ENCODE measurements around the gene DOCK4.

GRCh38 chr7:111727905-111728634, 478.1 kb downstream of the DOCK4 start:
- TF ChIP-seq CTCF (optimal IDR thresholded peaks at IDR 0.05 in 1 of 3, IDR thresholded peaks at IDR 0.05 in 1 of 3, conservative IDR thresholded peaks at IDR 0.05 in 1 of 3; ENCODE audit: extremely low read depth in 1 of 3, insufficient read depth in 2 of 3, low read length in 3 of 3) (no peak), EZH2 (IDR thresholded peaks at IDR 0.05; ENCODE audit: low read length) (no peak)
